NCI-H1436 treated with DMSO at 0.1 percent for 48 hours (cell line): Measurements from ENCODE around the gene KLHL3.

ENCODE experiments used
- DNase-seq: peaks from one replicate; lab custom pipeline; 2025; lab: John Stamatoyannopoulos, UW

The KLHL3 gene

GRCh38 chr5:137632716-137633115, 103.2 kb downstream of the KLHL3 start:
- no peak for DNase-seq

GRCh38 chr5:137631453-137631852, 104.4 kb downstream of the KLHL3 start:
- DNase-seq = no peak

- DNase-seq = no peak
These were observed 104.9 kb downstream of the KLHL3 start for GRCh38 chr5:137630972-137631370.

- no peak for DNase-seq
These were observed 105.5 kb downstream of the KLHL3 start for GRCh38 chr5:137630216-137630971.

GRCh38 chr5:137629646-137630045, 106.2 kb downstream of the KLHL3 start:
- DNase-seq = peak; percentile 8

- no peak for DNase-seq
These were observed 108.2 kb downstream of the KLHL3 start for GRCh38 chr5:137627706-137628105.

GRCh38 chr5:137627293-137627692, 108.6 kb downstream of the KLHL3 start:
- DNase-seq = no peak

GRCh38 chr5:137624786-137625349, 111.0 kb downstream of the KLHL3 start:
- DNase-seq = no peak

- no peak for DNase-seq
These were observed 113.0 kb downstream of the KLHL3 start for GRCh38 chr5:137622850-137623249.

- no peak for DNase-seq
These were observed 113.7 kb downstream of the KLHL3 start for GRCh38 chr5:137621861-137622823.

GRCh38 chr5:137621306-137621705, 114.6 kb downstream of the KLHL3 start:
- no peak for DNase-seq

GRCh38 chr5:137619191-137619870, 116.6 kb downstream of the KLHL3 start:
- no peak for DNase-seq

GRCh38 chr5:137618476-137618875, 117.4 kb downstream of the KLHL3 start:
- no peak for DNase-seq

GRCh38 chr5:137617528-137618205, 118.2 kb downstream of the KLHL3 start:
- DNase-seq = no peak

- DNase-seq = no peak
These were observed 119.8 kb downstream of the KLHL3 start for GRCh38 chr5:137616046-137616445.

GRCh38 chr5:137615171-137615775, 120.6 kb downstream of the KLHL3 start:
- DNase-seq = no peak

- no peak for DNase-seq
These were observed 122.2 kb downstream of the KLHL3 start for GRCh38 chr5:137613554-137614265.

GRCh38 chr5:137612576-137612975, 123.3 kb downstream of the KLHL3 start:
- no peak for DNase-seq

- no peak for DNase-seq
These were observed 124.0 kb downstream of the KLHL3 start for GRCh38 chr5:137611794-137612435.

- no peak for DNase-seq
These were observed 124.8 kb downstream of the KLHL3 start for GRCh38 chr5:137611011-137611580.
